GM12874 (cell line): ENCODE results near the gene MRPL34.

Experiments used
- TF ChIP-seq, protein P1 (sequence below): IDR thresholded peaks from 2 replicates; pipeline ENCODE4 v1.5.1; 2011; ENCODE audit warnings: low read depth, mild to moderate bottlenecking, control low read depth, low read length, moderate library complexity; ENCODE audit not compliant: insufficient read depth

The MRPL34 gene

DNA sequence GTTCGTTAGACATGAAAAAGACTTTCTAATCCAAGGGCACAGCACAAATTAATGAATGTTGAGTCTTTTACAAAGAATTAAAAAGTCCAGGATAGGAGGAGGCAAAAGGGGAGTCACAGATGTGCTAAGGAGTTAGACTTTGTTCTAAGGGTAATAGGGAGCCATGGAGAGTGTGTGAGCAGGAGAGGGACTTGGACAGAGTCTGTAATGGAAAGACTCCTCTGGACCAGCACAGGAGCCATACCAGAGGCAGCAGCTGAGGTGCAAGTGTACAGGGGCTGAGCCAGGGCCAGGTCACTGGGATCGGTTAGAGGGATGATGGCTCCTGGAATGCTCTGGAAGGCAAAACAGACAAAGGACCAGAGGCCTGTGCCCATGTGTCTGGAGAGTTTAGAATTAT lies 42.2 kb downstream of the MRPL34 start:
- TF ChIP-seq, protein P1, sequence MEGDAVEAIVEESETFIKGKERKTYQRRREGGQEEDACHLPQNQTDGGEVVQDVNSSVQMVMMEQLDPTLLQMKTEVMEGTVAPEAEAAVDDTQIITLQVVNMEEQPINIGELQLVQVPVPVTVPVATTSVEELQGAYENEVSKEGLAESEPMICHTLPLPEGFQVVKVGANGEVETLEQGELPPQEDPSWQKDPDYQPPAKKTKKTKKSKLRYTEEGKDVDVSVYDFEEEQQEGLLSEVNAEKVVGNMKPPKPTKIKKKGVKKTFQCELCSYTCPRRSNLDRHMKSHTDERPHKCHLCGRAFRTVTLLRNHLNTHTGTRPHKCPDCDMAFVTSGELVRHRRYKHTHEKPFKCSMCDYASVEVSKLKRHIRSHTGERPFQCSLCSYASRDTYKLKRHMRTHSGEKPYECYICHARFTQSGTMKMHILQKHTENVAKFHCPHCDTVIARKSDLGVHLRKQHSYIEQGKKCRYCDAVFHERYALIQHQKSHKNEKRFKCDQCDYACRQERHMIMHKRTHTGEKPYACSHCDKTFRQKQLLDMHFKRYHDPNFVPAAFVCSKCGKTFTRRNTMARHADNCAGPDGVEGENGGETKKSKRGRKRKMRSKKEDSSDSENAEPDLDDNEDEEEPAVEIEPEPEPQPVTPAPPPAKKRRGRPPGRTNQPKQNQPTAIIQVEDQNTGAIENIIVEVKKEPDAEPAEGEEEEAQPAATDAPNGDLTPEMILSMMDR = no peak

DNA sequence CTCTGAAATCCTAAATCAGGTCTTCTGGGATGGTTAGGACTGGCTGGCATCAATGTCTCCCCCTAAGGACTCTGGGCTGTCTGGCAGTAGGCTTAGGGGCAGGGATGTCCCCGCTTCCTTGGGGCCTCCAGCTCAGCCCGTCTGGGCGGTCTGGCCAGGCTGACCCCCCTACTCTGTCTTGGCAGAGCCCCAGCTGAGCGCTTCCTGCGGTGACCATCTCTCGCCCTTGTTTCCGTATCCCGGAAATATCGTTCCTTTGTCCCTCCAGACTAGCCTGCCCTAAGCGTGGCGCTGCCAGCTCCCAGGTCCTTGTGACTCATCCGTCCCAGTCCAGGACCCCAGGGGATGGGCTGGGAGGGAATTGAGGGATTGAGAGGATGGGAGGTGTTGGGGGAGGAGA lies 43.0 kb downstream of the MRPL34 start:
- TF ChIP-seq, protein P1 = no peak

DNA sequence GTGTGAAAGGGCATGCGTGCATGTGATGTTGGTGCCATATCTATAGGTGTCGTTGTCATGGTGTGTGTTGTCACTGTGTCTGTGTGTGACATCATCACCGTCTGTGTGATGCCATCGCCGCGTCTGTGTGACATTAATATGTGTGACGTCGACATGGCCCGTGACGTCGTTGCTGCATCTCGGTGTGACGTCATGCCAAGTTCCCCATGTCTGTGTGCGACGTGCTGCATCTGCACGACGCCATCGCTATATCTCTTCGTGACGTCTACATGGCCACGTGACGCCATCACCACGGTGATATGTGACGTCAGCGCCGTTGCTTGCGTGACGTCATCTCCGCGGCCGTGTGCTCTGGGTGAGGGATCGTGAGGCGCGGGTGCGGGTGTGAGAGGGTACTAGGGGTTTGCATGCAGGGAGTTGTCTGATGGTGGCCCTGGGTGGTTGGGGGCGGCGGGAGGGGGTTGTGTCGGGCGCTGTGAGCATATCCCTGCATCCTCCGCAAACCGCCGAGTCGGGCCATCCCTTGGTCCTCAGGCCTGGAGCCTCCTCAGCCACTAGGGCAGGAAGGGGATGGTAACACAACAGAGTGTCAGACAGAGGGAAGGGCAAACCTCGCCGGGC lies 46.3 kb downstream of the MRPL34 start:
- TF ChIP-seq, protein P1 = no peak

DNA sequence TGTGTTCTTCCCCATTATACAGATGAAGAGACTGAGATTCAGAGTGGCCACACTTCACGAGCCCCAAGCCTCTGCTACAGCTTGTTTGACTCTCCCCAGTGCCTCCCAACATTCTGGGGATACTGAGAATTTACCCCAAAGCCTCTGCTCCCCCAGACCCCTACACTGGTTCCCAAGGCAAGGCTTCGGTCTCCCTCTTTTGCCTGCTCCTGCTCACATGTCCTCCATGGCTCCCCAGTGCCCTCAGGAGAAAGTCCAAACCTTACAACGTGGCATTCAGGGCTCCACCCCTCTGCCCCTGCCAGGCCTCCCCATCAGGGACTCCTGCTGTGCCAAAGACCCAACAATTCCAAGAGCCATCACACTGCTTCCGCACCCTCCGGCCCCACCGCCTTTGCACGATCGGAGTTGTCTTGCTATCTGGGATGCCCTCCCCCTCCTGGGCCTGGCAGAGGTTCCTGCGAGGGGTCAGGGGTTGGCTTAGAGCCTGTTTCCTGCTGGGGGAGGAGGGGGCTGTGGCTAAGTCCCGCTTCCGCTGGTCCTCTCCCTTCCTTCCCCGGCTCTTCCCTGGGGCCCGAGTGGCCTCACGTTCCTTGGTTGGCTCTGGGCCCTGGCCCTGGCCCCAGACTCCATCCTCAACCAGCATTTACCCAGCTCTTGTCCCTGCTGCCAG lies 47.1 kb downstream of the MRPL34 start:
- TF ChIP-seq, protein P1 = no peak

DNA sequence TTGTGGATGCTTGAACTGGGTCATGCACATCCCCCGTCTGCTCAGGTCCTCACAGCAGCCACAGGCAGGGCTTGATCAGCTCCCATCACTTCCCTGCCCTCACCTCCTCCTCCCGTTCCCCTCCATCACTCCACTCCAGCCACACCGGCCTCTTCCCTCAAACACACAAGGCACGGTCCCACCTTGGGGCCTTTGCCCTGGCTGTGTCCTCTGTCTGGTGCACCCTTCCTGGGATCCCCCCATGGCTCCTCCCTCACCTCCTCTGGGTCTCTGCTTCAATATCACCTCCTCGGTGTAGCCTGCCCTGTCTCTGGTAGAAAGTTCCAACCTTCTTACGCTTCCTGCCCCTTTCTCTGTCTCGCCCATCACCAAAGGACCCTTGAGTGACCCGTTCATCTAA lies 47.7 kb downstream of the MRPL34 start:
- TF ChIP-seq, protein P1 = no peak
